ENCODE results near the gene BARX1.

DNA sequence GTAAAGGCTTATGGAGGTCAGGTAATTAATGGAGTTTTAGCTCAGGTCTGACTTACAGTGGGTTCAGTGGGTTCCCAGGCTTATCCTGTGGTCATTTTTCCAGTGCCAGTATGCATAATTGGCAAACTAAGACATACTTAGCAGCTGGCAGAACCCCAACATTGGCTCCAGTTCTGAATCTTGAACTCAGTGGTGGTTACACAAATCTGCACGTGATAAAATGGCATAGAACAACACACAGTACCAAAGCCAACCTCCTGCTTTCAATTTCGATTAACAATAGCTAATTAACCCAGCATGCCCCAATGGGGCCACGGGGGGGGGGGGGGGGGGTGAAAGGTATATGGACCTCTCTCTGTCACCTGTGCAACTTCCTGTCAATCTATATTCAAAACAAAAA, 19.0 kb upstream of the BARX1 start:
- no peak for TF ChIP-seq EZH2 (optimal IDR thresholded peaks at IDR 0.05; ENCODE audit: low read depth, low read length)
- TF ChIP-seq, protein P1, sequence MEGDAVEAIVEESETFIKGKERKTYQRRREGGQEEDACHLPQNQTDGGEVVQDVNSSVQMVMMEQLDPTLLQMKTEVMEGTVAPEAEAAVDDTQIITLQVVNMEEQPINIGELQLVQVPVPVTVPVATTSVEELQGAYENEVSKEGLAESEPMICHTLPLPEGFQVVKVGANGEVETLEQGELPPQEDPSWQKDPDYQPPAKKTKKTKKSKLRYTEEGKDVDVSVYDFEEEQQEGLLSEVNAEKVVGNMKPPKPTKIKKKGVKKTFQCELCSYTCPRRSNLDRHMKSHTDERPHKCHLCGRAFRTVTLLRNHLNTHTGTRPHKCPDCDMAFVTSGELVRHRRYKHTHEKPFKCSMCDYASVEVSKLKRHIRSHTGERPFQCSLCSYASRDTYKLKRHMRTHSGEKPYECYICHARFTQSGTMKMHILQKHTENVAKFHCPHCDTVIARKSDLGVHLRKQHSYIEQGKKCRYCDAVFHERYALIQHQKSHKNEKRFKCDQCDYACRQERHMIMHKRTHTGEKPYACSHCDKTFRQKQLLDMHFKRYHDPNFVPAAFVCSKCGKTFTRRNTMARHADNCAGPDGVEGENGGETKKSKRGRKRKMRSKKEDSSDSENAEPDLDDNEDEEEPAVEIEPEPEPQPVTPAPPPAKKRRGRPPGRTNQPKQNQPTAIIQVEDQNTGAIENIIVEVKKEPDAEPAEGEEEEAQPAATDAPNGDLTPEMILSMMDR (IDR thresholded peaks at IDR 0.05; ENCODE audit: low read length), result no peak
- no peak for TF ChIP-seq EZH2phosphoT487 (IDR thresholded peaks at IDR 0.05; ENCODE audit: low read length)
